GM18861 (cell line): Measurements from ENCODE around the gene COG5.
"Not testable (repeated sequence)": the region's sequence is repeated elsewhere in the genome, so short reads cannot be mapped to it uniquely, and the experiment has no call there.

Source experiments
- ATAC-seq: cut with Tn5 transposase; IDR thresholded peaks from one replicate; pipeline ENCODE4 v1.9.1; 2021; ENCODE audit not compliant: unreplicated experiment

The COG5 gene

GRCh38 chr7:107286751-107287621 lies 276.7 kb downstream of the COG5 start:
- ATAC-seq = no peak

- ATAC-seq = no peak
Observed at GRCh38 chr7:107284911-107285479, 278.7 kb downstream of the COG5 start.

- ATAC-seq = no peak
Observed at GRCh38 chr7:107277331-107277730, 286.4 kb downstream of the COG5 start.

- ATAC-seq = no peak
Observed at GRCh38 chr7:107276220-107276827, 287.4 kb downstream of the COG5 start.

- no peak for ATAC-seq
Observed at GRCh38 chr7:107274506-107274905, 289.2 kb downstream of the COG5 start.

- ATAC-seq = no peak
Observed at GRCh38 chr7:107269790-107270189, 293.9 kb downstream of the COG5 start.

- ATAC-seq = no peak
Observed at GRCh38 chr7:107268594-107268993, 295.1 kb downstream of the COG5 start.

- no peak for ATAC-seq
Observed at GRCh38 chr7:107267138-107267537, 296.6 kb downstream of the COG5 start.

GRCh38 chr7:107264723-107265122 lies 299.0 kb downstream of the COG5 start:
- no peak for ATAC-seq

- ATAC-seq = no peak
Observed at GRCh38 chr7:107262857-107263256, 300.9 kb downstream of the COG5 start.

GRCh38 chr7:107258737-107259136 lies 305.0 kb downstream of the COG5 start:
- no peak for ATAC-seq

- no peak for ATAC-seq
Observed at GRCh38 chr7:107255602-107256001, 308.1 kb downstream of the COG5 start.

- no peak for ATAC-seq
Observed at GRCh38 chr7:107254398-107254985, 309.2 kb downstream of the COG5 start.

- ATAC-seq = no peak
Observed at GRCh38 chr7:107253599-107253998, 310.1 kb downstream of the COG5 start.

- ATAC-seq = no peak
Observed at GRCh38 chr7:107251963-107252362, 311.8 kb downstream of the COG5 start.

- no peak for ATAC-seq
Observed at GRCh38 chr7:107248551-107249316, 315.0 kb downstream of the COG5 start.

- ATAC-seq = not testable (repeated sequence)
Observed at GRCh38 chr7:107246836-107247235, 316.9 kb downstream of the COG5 start.

- ATAC-seq = no peak
Observed at GRCh38 chr7:107244613-107245012, 319.1 kb downstream of the COG5 start.

GRCh38 chr7:107242267-107242666 lies 321.5 kb downstream of the COG5 start:
- ATAC-seq = no peak

GRCh38 chr7:107237451-107237850 lies 326.3 kb downstream of the COG5 start:
- no peak for ATAC-seq

- no peak for ATAC-seq
Observed at GRCh38 chr7:107236862-107237261, 326.9 kb downstream of the COG5 start.
